GM19043 (cell line): Measurements from ENCODE around the gene BICDL2.

ENCODE experiments used
- ATAC-seq: cut with Tn5 transposase; IDR thresholded peaks from one replicate; pipeline ENCODE4 v1.9.1; 2021; ENCODE audit warnings: low read depth; ENCODE audit not compliant: unreplicated experiment

The BICDL2 gene

DNA sequence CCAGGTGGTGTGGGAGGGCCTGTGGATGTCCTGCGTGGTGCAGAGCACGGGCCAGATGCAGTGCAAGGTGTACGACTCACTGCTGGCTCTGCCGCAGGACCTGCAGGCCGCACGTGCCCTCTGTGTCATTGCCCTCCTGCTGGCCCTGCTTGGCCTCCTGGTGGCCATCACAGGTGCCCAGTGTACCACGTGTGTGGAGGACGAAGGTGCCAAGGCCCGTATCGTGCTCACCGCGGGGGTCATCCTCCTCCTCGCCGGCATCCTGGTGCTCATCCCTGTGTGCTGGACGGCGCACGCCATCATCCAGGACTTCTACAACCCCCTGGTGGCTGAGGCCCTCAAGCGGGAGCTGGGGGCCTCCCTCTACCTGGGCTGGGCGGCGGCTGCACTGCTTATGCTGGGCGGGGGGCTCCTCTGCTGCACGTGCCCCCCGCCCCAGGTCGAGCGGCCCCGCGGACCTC is 23.2 kb downstream of the BICDL2 start:
- no peak for ATAC-seq

DNA sequence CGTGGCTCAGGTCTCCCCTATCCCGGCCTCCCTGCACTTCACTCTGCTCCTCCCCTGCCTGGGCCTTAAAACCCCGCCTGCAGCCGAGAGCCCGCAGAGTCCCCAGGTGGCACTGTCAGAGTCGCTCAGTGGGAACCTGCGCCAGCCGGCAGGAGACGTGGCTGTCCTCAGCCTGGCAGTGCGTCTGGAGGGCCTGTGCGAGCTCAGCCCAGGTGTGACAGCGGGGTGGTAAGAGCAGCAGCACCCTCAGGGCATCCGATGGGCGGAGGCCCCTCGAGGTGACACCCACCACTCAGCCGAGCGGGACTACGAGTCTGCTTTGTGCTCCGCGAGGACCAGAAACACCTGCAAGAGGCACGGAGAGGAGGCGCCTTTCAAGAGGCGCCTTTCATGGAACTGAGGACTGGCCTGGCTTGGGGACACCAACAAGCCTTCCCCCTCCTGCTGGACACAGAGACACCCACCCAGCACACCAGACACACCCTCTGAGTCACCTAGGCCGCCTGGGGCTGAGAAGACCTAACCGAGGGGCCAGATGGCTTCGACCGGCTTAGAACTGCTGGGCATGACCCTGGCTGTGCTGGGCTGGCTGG is 23.8 kb downstream of the BICDL2 start, which contains the start of gene CLDN9:
Gene CLDN9 (plus strand): TSS at position 96 of the 593 bp plus-strand sequence. CDS start 440 bp downstream, at position 536.
- ATAC-seq = no peak

DNA sequence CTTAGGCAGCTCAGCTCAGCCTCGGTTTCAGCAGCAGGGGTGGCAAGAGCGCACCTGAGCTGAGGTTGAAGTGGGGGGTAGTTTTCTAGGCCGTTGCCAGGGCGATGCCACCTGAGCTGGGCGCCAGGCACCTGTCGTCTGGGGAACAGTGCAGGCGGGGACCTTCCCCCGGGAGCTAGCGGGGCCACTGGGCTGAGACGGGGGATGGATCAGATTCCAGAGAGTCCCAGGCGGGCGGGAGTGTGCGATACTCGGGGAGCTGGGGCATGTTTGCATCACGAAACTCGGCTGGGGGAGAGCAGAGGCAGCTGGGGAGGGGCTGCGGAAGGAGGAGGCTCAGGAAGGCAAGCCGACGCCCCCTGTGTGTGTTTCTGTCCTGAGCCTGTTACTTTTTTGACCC is 24.5 kb downstream of the BICDL2 start:
- ATAC-seq = no peak

DNA sequence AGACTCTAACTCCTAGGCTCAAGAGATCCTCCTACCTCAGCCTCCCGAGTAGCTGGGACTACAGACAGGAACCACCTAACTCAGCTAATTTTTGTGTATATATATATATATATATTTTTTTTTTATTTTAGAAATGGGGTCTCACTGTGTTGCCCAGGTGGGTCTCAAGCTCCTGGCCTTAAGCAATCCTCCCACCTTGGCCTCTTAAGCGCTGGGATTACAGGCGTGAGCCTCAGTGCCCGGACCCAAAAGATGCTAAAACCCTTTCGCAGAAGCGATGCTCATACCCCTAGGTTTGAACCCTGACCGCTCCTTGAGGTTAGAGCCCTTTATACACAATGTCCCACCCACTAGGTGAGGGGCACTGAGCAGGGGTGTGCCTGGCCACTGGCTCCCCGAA is 26.2 kb downstream of the BICDL2 start:
- no peak for ATAC-seq

DNA sequence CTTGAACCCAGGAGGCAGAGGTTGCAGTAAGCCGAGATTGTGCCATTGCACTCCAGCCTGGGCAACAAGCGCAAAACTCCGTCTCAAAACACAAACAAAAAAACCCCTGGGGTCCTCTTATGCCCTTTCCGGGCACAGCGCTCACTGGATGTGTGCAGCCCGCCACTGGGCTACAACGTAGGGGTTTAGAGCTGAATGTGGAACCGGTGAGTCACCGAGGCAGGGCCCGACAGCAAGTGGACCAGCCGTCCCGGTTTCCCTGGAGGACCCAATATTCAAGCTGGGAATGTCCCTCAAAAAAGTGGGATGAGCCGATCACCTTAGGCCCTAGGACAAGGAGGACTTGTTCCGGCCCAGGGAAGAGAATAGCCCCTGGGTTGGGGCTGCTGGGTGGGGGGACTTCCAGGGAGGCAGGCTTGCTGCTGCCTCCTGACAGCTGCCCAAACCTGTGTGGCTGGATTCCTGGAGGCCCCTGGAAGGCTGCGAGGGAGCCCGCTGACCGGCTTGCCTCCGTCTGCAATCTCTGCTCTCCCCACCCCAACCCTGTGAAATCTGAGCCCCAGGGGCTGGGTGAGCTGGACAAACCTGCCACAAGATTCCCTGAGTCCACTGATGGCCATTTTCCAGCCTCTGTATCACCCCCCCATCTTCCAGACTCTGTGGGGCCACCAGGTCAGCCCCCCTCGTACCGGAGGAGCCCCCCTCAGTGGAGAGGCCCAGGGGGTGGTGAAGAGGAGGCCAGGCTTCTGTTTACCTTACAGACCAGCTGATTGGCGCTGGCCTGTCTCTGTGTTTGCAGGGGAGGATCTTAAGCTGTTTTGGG is 27.0 kb downstream of the BICDL2 start:
- ATAC-seq = no peak

DNA sequence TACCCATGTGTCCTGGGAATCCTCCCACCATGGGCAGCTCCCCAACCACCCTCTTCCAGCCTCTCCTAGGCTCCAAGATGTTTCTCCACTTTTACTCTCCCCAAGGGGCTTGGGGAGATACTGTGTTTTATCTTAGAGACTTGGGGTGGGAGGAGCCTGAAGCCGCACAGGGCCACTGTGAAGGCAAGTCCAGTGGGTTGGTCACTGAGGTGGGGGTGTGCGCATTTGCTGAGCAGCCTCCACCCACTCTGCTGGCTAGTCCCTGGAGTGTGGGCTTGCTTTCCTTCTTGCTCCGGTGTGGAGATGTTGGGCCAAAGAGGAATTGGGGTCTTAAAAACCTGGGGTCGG is 28.1 kb downstream of the BICDL2 start:
- no peak for ATAC-seq

DNA sequence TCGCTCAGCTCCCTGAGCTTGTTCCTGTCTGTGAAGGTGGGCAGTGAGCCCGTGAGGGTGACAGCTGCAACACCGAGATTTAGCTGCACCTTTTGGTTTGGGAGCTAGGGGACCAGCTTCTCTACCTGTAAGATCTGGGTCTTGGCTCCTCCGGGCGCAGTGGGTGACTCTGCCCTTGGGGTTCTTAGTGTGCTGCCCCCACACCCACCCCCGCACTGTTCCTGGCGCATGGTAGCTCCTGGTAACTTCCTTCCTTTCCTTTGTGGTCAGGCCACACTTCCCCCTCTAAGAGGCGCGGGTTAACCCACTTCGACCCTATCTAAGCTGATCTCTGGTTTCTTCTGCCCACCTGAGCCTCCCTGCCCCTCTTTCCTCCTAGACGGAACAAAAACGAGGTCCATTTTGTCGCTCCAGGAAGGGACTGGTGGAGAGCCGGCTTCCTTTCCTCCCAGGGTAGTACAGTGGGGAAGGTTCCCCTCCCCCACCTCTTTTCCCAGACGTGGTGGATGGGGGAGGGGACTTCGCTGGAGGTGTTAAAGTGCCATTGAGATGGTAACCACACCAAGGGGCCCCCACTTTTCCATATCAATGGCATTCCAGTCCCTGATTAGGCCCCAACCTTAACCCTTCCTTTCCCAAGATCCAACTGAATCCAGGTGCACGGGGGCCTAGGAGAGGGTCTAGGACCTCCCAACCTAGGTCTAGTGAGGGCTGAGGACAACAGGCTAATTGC is 28.6 kb downstream of the BICDL2 start:
- no peak for ATAC-seq

DNA sequence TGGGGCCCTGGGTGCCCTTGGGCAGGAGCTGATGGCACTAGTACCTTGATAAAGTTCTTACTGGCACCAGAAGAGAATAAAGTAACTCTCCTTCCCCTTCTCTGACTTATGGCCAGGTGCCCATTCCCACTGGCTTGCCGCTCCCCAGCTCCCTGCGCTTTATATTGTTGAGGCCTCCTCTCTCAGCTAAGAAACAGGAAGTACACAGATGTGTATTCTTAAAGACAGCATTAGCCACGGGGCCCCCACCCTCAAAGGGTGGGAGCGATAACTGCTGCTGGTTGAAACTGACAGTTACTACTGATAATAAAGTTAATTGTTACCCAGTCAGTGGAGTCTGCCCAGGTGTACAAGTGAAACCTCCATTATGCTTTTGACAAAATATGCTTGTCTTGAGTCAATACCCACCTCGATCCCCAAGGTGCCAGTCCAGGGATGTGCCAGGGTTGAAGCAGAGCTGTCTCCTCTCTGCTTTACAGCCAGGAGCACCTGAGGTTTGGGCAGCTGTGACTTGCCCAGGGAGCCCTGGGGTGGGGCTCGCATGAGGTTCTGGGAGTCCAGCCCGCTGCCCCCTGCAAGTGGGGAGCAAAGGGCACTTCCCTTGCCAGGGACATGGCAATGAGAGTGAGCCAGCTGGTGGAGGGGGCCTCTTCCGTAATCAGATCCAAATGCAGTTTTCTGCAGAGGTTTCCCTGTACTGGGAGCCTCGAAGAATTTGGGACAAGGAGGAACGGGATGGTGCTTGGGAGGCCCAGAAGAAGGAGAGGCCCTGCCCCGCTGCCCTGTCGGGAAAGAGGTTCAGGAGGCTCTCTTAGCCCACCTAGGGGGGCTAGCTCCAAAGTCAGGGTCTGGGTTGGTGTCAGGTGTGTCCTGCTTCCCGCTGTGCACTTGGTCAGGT is 29.4 kb downstream of the BICDL2 start:
- ATAC-seq = no peak

DNA sequence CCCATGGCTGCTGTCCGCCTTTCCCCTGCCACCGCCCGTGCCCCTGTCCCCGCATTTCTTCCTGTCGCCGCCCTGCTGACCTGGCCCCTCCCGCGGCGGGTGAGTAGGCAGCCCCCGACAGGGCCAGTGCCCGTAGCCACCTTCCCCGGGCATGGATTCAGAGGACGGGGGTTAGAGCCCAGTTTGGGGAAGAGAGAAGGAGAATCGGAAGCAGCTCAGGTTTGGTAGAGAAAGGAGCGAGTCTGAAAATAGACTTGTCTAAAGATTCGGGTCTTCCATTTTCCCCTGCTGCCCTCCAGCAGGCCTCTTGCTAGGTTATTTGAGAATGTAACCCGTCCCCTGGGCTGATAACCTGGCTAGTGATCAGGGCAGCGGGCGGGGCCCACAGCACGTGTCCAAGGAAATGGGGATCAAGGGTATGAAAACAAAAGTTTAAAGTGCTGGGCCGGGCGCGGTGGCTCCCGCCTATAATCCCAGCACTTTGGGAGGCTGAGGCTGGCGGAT is 31.9 kb downstream of the BICDL2 start:
- no peak for ATAC-seq

DNA sequence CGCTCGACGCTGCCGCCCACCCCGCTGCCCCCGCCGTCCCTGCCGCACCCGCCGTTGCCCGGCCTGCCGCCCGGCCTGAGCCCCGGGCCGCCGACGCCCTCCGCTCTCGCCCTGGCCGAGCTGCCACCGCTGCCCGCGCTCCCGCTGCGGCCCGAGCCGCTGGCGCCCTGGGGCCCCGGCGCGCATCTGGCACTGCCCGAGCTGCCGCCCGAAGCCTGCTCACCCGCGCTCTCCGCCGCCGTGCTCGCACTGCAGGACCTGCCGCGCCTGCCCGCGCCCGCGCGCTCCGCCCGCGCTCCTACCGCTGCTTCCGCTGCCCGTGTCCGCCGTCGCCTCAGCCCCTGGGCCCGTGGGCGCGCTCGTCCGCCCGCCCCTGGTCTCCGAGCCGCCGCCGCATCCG is 32.4 kb downstream of the BICDL2 start:
- ATAC-seq = peak; percentile 10

DNA sequence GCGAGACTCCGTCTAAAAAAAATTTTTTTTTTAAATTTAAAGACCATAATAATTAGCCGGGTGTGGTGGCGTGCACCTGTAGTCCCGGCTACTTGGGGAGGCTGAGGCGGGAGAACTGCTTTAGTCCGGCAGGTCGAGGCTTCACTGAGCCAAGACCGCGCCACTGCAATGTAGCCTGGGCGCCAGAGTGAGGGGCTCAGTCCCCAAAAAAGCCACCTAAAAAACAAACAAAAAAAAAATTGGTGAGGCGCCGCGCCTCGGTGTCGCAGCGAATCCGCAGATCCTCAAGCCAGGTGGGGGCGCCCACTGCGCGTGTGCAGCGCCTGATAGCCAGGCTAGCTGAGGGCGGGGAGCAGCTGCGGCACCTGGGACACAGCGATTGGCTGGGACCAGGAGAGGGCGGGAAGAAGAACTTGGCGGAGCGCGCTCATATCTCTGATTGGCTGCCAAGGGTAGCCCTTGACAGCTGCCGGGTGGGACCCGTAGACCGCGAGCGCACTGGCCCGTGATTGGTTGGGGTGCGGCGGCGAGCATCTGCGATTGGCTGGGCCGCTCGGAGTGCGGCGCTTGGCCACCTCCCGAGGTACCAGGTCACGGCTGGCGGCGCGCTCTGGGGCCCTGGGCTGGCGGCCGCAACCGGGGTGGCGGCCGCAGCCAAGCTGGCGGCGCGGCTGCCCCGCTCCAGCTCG is 33.0 kb downstream of the BICDL2 start:
- peak; percentile 96 for ATAC-seq

DNA sequence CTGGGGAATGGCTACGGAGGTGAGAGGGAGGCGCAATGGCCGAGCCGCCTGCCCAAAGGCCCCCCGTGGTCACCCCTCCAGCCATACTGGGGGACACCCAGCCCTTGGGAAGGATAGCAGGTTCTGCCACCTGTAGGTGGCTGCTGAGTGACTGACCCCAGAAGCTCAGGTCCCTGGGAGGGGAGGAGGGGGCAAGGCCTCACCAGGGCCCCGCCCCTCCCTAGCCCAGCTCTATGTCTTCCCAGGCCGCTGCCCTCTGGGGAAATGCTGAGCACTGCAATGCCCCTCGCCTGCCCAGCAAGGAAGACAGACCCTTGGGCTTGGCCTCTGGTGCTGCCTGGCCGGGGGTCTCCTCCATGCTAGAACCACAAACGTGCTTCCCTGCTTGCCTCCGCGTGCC is 35.4 kb downstream of the BICDL2 start:
- ATAC-seq = no peak

DNA sequence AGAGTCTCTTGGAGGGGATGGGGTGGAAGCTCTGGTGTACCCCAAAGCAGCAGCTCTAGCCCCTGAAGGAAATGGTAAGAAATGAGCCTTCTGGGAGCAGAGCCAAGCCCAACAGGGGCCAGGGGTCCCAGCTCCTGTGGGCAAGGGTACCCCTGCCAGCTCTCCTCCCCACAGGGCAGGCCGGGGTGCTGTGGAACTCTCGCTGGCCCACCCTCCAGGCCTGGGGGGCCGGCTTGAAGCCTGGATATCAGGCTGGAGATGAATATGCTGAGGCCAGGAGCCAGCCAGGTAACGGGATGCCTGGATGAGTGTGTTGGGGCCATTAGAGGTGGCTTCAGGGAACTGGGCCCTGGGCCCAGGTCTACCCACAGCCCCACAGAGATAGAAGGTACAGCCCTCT is 36.2 kb downstream of the BICDL2 start:
- ATAC-seq = no peak

DNA sequence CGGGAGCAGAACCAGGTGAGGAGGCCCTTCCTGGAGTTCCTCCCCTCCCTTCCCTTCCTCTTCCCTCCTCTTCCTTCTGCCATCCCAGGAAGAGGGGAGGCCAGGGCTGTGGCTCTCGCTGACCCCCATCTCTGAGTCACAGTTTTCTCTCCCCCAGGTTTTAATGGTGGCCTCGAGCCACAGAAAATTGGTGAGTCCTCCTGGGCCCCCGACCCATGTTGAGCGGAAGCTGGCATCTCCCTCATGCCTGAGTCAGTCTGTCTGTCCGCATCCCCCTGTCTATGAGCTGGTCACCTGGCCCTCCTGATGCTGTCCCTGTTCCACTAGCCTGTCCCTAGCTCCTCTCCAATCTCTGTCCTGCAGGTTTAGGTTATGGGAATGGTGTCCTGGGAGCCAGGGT is 36.8 kb downstream of the BICDL2 start:
- ATAC-seq = no peak

DNA sequence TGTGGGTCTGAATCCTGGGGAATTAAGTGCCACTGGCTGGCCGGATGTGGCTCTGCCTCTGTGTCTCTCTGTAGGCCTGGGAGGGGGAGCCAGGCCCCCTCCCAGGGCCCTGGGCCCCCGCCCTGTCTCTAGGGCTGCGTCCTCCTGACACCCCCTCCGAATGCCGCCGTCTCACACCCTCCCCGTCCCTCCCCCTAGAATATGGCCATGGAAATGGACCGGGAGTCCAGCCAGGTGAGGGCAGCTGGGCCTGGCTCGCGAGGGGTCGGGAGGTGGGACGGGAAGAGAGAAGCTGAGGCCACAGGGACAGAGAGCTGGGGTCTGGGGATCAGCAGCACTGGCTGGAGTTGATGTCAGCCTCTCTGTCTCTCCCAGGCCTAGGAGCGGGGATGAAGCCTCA is 40.4 kb downstream of the BICDL2 start:
- no peak for ATAC-seq

DNA sequence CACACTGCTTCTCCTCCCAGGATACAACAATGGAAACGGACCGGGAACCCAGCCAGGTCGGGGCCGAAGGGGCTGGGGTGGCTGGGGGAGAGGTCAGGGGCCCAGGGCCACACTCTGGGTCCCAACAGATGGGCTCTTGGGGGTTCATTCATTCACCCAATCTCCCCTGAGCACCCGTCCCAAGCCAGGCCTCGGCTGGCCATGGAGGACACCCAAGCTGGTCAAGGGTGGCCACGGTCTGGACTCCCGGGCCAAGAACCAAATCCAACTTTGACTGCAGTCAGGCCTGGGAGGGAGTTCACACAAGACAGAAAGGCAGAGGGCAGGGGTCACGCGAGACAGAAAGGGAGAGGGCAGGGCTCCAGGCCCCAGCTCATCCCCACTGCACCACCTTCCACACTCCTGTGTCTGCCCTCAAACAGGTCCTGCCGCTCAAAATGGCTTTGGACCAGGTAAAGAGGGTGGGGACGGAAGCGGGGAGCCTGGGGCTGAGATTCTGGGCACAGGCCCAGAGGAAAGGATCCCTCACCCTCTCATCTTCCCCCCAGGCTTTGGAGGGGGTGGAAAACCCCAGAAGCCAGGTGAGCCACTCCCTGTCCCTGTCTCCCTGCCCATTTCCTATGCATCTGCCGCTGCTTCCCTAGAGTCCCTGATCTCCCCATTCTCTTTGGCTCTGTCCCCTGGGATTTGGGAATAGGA is 44.2 kb downstream of the BICDL2 start:
- no peak for ATAC-seq

DNA sequence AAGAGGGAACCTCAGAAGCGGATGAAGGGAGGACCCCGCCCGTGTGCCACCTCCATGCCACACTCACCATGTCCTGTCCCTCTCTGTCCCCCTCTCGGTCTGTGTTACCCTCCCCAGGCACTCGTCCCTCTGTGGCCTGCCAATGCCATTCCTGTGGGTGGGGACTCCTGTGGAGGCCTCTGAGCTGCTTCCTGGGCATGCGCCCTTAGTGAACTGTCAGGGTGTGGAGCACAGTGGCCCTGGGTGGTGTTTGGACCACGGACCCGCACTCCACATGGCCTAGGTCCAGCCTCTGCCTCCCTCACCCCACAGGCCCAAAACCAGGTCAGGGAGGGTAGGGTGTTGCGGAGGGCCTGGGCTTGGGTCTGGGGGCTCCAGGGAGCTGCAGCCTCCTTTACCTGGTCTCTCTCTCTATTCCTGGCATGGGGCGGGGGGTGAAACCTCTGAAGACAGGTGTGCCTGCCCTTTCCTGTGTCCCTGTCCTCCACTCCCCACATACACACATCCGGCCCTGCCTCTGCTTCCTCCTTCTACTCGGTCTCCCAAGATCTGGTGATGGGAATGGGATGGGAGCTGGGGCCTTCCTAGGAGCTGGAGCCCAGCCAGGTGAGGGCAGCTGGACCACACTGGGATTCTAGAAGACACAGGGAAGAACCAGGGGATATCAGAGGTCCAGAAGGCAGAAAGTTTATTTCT is 45.0 kb downstream of the BICDL2 start:
- ATAC-seq = no peak

DNA sequence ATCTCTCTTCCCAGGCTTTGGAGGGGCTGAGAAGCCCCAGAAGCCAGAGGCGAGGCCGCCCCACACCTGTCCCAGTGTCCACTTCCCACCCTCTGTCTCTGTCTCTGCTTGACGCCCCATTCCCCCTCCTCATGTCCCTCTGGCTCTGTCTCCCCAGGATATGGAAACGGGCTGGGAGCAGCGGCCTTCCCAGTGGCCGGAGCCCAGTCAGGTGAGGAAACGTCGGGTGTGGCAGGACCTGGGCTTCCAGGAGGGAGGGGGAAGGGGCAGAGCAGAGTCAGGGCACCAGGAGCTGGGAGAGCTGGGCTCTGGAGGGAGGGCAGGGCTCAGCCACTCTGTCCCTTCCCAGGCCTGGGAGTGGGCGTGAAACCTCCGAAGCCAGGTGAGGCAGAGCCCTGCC is 45.9 kb downstream of the BICDL2 start:
- no peak for ATAC-seq
